Loucy (cell line): ENCODE results near the gene RRP1.

Source experiments
- EZH2phosphoT487 ChIP-seq: fragments of 200-600 bp; IDR thresholded peaks from 2 replicates; pipeline ENCODE4 v1.6.1; 2018; ENCODE audit warnings: antibody characterized with exemption, mild to moderate bottlenecking, moderate library complexity, borderline replicate concordance
- TF ChIP-seq, protein P1 (sequence below): fragments of 200-600 bp; sonication (generic); conservative IDR thresholded peaks from 2 replicates; pipeline ENCODE4 v1.5.1; 2014; ENCODE audit warnings: mild to moderate bottlenecking, antibody characterized with exemption, low read length

DNA sequence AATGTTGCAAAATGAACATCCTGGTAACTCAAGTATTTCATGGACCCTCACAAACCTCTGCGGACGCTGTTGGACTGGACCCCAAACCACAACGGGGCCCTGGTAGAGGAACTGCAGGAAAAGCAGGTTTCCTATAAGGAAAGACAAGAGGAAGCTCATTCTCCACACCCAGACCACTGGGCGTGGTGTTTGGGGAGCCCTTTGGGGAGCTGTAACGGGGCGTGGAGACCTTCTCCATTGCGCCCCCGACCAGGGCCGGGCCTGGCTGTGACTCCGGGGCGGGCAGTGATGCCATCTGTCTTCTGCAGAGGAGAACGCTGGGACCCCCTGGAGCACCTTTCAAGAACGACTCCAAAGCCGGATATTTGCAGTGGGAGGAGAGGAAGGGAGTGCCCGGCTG, 45.7 kb downstream of the RRP1 start:
- TF ChIP-seq, protein P1, sequence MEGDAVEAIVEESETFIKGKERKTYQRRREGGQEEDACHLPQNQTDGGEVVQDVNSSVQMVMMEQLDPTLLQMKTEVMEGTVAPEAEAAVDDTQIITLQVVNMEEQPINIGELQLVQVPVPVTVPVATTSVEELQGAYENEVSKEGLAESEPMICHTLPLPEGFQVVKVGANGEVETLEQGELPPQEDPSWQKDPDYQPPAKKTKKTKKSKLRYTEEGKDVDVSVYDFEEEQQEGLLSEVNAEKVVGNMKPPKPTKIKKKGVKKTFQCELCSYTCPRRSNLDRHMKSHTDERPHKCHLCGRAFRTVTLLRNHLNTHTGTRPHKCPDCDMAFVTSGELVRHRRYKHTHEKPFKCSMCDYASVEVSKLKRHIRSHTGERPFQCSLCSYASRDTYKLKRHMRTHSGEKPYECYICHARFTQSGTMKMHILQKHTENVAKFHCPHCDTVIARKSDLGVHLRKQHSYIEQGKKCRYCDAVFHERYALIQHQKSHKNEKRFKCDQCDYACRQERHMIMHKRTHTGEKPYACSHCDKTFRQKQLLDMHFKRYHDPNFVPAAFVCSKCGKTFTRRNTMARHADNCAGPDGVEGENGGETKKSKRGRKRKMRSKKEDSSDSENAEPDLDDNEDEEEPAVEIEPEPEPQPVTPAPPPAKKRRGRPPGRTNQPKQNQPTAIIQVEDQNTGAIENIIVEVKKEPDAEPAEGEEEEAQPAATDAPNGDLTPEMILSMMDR, result no peak
- no peak for TF ChIP-seq EZH2phosphoT487
